GM23248 (cell line): ENCODE data around the gene APBA2.

Source experiments
- EZH2 ChIP-seq: fragments of 200-600 bp; sonication (generic); IDR thresholded peaks from 2 replicates; pipeline ENCODE4 v1.6.1; 2018; ENCODE audit warnings: antibody characterized with exemption, mild to moderate bottlenecking; ENCODE audit not compliant: insufficient read depth, poor library complexity, severe bottlenecking
- EZH2phosphoT487 ChIP-seq: fragments of 200-600 bp; sonication (generic); IDR thresholded peaks from 2 replicates; pipeline ENCODE4 v1.6.1; 2018; ENCODE audit warnings: antibody characterized with exemption, moderate library complexity, mild to moderate bottlenecking, low read depth; ENCODE audit not compliant: insufficient read depth

DNA sequence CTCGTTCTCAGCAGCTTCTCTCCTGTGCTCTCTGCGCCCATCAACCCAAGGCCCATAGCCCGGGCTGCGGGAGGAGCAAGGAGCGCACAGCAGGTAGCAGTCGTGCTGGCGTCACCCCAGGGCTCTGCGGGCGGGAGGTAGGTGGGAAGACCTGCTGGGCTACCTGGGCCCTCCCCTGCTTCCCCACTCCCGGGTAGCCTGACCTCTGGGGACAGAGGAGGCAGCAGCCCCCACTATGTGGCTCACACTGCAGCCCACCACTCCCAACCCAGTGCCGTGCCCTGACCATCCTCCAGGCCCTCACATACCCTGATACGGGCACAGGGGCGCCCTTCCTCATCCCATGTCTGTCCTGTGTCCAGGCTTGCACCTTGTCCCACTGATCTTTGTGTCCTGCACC is 212.9 kb downstream of the APBA2 start:
- no peak for TF ChIP-seq EZH2
- TF ChIP-seq EZH2phosphoT487 = no peak
